C4-2B (cell line): ENCODE measurements around the gene GJC2.

ENCODE experiments used
- H3K27ac ChIP-seq: fragments of 450-650 bp; 2 replicates; pipeline ENCODE4 v1.5.1; 2017
- CTCF ChIP-seq: fragments of 450-650 bp; conservative IDR thresholded peaks from 2 replicates; pipeline ENCODE4 v1.5.1; 2017; ENCODE audit warnings: mild to moderate bottlenecking
- ZFX ChIP-seq: fragments of 450-650 bp; IDR thresholded peaks from 2 replicates; pipeline ENCODE4 v1.6.1; 2017

GJC2 gene

GRCh38 chr1:228176461-228177182, 26.9 kb downstream of the GJC2 start:
- no peak overlapping the region for H3K27ac ChIP-seq
- no peak for TF ChIP-seq CTCF
- no peak for TF ChIP-seq ZFX

DNA sequence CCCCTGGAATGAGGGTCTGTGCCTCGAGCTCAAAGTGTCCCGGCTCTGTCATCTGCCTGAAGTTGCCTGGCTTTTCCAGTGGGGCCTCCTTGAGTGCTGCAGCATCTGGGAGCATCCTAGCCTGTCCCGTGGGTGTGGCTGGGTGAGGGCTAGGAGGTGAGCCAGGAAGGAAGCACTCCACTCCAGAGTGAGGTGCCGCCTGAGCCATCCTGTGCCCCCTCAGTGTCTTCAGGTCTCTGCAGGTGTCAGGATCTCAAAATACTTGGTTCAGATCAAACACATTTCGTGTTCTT, 27.4 kb downstream of the GJC2 start:
- TF ChIP-seq CTCF (no peak), ZFX (no peak)
- H3K27ac ChIP-seq: no peak overlapping the region

DNA sequence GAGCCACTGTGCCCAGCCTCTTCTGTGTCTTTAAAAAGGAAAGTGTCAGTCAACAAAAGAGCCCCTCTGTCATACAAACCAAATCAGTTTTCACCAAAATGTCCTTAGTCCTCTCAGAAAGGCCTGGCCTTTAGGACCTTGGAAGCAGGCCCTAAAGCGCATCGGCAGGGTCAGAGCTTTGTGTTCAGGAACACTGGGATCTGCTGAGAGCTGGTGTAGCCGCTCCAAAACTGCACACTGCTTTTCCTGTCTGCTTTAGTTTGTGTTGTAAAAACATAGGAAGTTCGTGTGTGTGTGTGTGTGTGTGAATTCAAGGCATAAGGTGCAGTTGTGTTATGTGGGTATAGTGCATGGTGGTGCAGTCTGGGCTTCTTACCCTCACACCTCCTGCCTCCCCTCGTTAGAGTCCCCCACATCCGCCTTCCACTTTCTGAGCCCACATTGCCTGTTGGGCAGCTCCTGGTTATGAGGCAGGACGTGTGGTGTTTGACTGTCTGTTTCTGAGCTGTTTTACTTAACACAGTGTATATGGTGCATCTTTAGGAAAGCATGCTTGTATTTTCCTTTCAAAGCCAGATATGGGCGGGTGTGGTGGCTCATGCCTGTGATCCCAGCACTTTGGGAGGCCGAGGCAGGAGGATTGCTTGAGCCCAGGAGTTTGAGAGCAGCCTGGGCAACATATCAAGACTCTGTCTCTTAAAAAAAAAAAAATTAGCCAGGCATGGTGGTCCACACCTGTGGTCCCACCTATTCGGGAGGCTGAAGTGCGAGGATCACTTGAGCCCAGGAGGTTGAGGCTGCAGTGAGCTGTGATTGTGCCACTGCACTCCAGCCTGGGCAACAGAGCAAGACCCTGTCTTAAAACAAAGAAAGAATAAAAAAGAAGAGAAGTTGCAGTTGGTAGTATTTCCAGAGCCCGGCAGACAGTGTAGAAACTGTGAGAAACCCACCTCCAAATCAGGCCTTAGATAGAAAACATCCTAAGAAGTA, 28.3 kb downstream of the GJC2 start:
- TF ChIP-seq ZFX (no peak), CTCF (no peak)
- no peak overlapping the region for H3K27ac ChIP-seq

GRCh38 chr1:228178737-228179684, 29.3 kb downstream of the GJC2 start:
- TF ChIP-seq CTCF (no peak), ZFX (no peak)
- no peak overlapping the region for H3K27ac ChIP-seq

DNA sequence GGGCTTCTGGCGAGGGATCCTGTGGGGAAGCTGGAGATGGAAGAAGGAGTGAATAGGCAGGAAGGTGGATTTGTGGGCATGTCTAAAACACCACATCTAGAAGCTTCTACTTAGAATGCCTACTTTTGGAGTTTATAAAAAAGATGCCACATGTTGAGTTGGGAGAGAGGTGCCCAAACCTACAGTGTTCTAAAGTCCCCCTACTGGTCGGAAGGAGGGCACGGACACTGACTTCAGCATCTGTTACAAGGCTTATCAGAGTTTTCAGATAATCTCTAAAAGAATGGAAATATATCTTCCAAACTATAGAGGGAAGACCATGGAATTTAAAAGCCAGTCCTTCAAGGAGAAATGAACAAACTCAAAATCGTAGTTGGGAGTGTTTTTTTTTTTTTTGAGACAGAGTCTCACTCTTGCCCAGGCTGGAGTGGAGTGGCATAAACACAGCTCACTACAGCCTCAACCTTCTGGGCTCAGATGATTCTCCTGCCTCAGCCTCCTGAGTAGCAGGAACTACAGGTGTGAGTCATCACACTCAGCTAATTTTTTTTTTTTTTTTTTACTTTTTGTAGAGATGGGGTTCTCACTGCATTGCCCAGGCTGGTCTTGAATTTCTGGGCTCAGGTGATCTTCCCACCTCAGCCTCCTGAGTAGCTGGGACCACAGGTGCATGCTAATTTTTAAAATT, 30.7 kb downstream of the GJC2 start:
- no peak for TF ChIP-seq ZFX
- peak; percentile 50 for TF ChIP-seq CTCF

DNA sequence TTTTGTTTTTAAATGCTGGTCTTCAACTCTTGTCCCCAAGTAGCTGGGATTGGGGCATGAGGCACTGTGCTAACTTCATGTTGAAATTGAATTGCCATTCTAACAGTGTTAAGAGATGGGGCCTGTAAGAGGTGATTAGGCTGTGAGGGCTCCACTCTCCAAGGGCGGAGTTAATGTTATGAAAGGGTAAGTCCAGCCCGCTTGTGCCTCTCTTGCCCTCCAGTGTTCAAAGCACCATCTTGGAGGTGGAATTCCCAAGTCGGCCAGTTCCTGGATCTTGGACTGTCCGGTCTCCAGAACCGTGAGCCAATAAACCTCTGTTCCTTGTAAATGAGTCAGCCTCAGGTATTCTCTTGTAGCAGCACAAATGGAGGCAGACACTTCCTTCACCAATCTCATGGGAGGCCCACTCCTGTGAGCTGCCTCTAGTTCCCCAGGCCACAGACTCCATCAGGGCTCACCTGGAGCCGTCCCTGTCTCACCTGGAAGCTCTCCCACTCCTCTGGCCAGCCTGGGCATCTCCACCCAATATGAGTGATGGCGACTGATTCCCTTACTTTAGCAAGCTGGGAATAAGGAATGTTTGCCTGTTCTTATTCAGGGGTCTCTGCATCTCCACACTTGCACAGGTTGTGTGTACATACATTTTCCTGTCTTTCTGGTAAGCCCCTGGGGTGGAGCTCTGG, 31.4 kb downstream of the GJC2 start:
- no peak overlapping the region for H3K27ac ChIP-seq
- TF ChIP-seq CTCF (no peak), ZFX (no peak)

More for the DNA sequence above, 30.7 kb downstream of the GJC2 start:
- H3K27ac ChIP-seq: no peak overlapping the region
